WTC11 (cell line): ENCODE results near the gene FHIT. TPM values are rescaled to one million over a fixed set of nuclear protein-coding genes. Genes with fewer than 3 reads are reported as not detected.

Experiments
- ATAC-seq: fragments of 200-7000 bp; cut with Tn5 transposase; 2 replicates; pipeline ENCODE4 v1.10.0; 2021; ENCODE audit warnings: mild to moderate bottlenecking, moderate library complexity
- CTCF ChIA-PET: fragments of 300-600 bp; sonication (Branson Sonifier 250); formaldehyde crosslinking; loops from one replicate; lab custom pipeline; 2021; ENCODE audit warnings: antibody characterized with exemption; lab: Charles Lee
- POLR2A ChIA-PET: fragments of 350-600 bp; sonication (Branson Sonifier 250); formaldehyde crosslinking; loops from one replicate; lab custom pipeline; 2021; ENCODE audit warnings: antibody characterized with exemption; lab: Charles Lee
- DNase-seq: peaks from one replicate; pipeline ENCODE4 v3.0.0; 2021; ENCODE audit warnings: low spot score
- H3K27ac Mint-ChIP-seq: 2 replicates; pipeline ENCODE4 v1.8.0; 2021; ENCODE audit warnings: mixed read lengths
- H3K27me3 Mint-ChIP-seq: 2 replicates; pipeline ENCODE4 v1.8.0; 2021; ENCODE audit warnings: low read depth, mild to moderate bottlenecking, moderate library complexity, mixed read lengths
- H3K36me3 Mint-ChIP-seq: 2 replicates; pipeline ENCODE4 v1.8.0; 2021; ENCODE audit warnings: mixed read lengths
- H3K4me1 Mint-ChIP-seq: 2 replicates; pipeline ENCODE4 v1.8.0; 2022; ENCODE audit warnings: mixed read lengths
- H3K4me3 Mint-ChIP-seq: 2 replicates; pipeline ENCODE4 v1.8.0; 2021; ENCODE audit warnings: mild to moderate bottlenecking, moderate library complexity, mixed read lengths
- H3K9me3 Mint-ChIP-seq: 2 replicates; pipeline ENCODE4 v1.8.0; 2021; ENCODE audit warnings: mixed read lengths
- AFF4 ChIP-seq: sonication (generic); formaldehyde crosslinking; IDR thresholded peaks from 2 replicates; pipeline ENCODE4 v1.8.1; 2023; ENCODE audit warnings: mild to moderate bottlenecking, missing genetic modification reagents, borderline replicate concordance
- ARID4B ChIP-seq: sonication (generic); formaldehyde crosslinking; IDR thresholded peaks from 2 replicates; pipeline ENCODE4 v1.8.0; 2023; ENCODE audit warnings: missing genetic modification reagents, mild to moderate bottlenecking, borderline replicate concordance
- ATF1 ChIP-seq: sonication (generic); formaldehyde crosslinking; IDR thresholded peaks from 2 replicates; pipeline ENCODE4 v1.8.1; 2023; ENCODE audit warnings: mild to moderate bottlenecking, moderate library complexity, missing genetic modification reagents
- ELF4 ChIP-seq: sonication (generic); formaldehyde crosslinking; IDR thresholded peaks from 2 replicates; pipeline ENCODE4 v1.8.1; 2022; ENCODE audit warnings: low read depth, mild to moderate bottlenecking, moderate library complexity, missing genetic modification reagents
- ESRRA ChIP-seq: sonication (generic); formaldehyde crosslinking; IDR thresholded peaks from 2 replicates; pipeline ENCODE4 v1.8.1; 2022; ENCODE audit warnings: mild to moderate bottlenecking, missing genetic modification reagents, borderline replicate concordance
- FOXJ3 ChIP-seq: sonication (generic); formaldehyde crosslinking; IDR thresholded peaks from 2 replicates; pipeline ENCODE4 v1.9.0; 2021; ENCODE audit warnings: missing genetic modification reagents, mild to moderate bottlenecking, borderline replicate concordance
- GABPB1 ChIP-seq: sonication (generic); formaldehyde crosslinking; IDR thresholded peaks from 2 replicates; pipeline ENCODE4 v1.8.1; 2023; ENCODE audit warnings: mild to moderate bottlenecking, missing genetic modification reagents
- GTF2I ChIP-seq: fragments of 250-450 bp; sonication (Bioruptor Pico); conservative IDR thresholded peaks from 2 replicates; pipeline ENCODE4 v1.4.0; 2021; ENCODE audit warnings: mild to moderate bottlenecking
- HMGA2 ChIP-seq: fragments of 250-450 bp; sonication (Bioruptor Pico); IDR thresholded peaks from 2 replicates; pipeline ENCODE4 v1.4.0; 2021; ENCODE audit warnings: mild to moderate bottlenecking, moderate library complexity
- MLX ChIP-seq: sonication (generic); formaldehyde crosslinking; IDR thresholded peaks from 2 replicates; pipeline ENCODE4 v1.8.1; 2023; ENCODE audit warnings: mild to moderate bottlenecking, missing genetic modification reagents, moderate library complexity
- NR1H2 ChIP-seq: sonication (generic); formaldehyde crosslinking; IDR thresholded peaks from 2 replicates; pipeline ENCODE4 v1.9.0; 2021; ENCODE audit warnings: mild to moderate bottlenecking, moderate library complexity, missing genetic modification reagents
- NR3C1 ChIP-seq: sonication (generic); formaldehyde crosslinking; conservative IDR thresholded peaks from 2 replicates; pipeline ENCODE4 v1.8.1; 2023; ENCODE audit warnings: low read depth, mild to moderate bottlenecking, missing genetic modification reagents
- OVOL2 ChIP-seq: fragments of 250-450 bp; sonication (Bioruptor Pico); IDR thresholded peaks from 2 replicates; pipeline ENCODE4 v1.9.0; 2021; ENCODE audit warnings: mild to moderate bottlenecking, borderline replicate concordance
- USF2 ChIP-seq: sonication (generic); formaldehyde crosslinking; IDR thresholded peaks from 2 replicates; pipeline ENCODE4 v1.8.1; 2023; ENCODE audit warnings: mild to moderate bottlenecking, missing genetic modification reagents, moderate library complexity
- ZBTB21 ChIP-seq: sonication (generic); formaldehyde crosslinking; IDR thresholded peaks from 2 replicates; pipeline ENCODE4 v1.8.1; 2023; ENCODE audit warnings: mild to moderate bottlenecking, missing genetic modification reagents, borderline replicate concordance
- ZNF219 ChIP-seq: sonication (generic); formaldehyde crosslinking; IDR thresholded peaks from 2 replicates; pipeline ENCODE4 v1.8.0; 2023; ENCODE audit warnings: missing genetic modification reagents, mild to moderate bottlenecking, borderline replicate concordance
- ZNF671 ChIP-seq: fragments of 250-450 bp; sonication (Bioruptor Pico); IDR thresholded peaks from 2 replicates; pipeline ENCODE4 v1.8.0; 2021; ENCODE audit warnings: mild to moderate bottlenecking
- total RNA-seq: library from RNA; stranded (reverse); gene quantifications from 3 replicates; pipeline ENCODE4 v1.2.3, GENCODE V29; 2021
- TF ChIP-seq, protein P1 (sequence below): sonication (generic); formaldehyde crosslinking; IDR thresholded peaks from 2 replicates; pipeline ENCODE4 v1.8.1; 2022; ENCODE audit warnings: missing genetic modification reagents, borderline replicate concordance
- TF ChIP-seq, protein P2 (sequence below): fragments of 250-450 bp; sonication (Bioruptor Pico); IDR thresholded peaks from 2 replicates; pipeline ENCODE4 v1.9.0; 2021; ENCODE audit warnings: mild to moderate bottlenecking
- TF ChIP-seq, protein P3 (sequence below): fragments of 250-450 bp; sonication (Bioruptor Pico); IDR thresholded peaks from 2 replicates; pipeline ENCODE4 v2.1.2; 2022; ENCODE audit warnings: mild to moderate bottlenecking, moderate library complexity

Gene FHIT
- total RNA-seq, 1 experiment from 2014 or later, result 2.6 TPM

DNA sequence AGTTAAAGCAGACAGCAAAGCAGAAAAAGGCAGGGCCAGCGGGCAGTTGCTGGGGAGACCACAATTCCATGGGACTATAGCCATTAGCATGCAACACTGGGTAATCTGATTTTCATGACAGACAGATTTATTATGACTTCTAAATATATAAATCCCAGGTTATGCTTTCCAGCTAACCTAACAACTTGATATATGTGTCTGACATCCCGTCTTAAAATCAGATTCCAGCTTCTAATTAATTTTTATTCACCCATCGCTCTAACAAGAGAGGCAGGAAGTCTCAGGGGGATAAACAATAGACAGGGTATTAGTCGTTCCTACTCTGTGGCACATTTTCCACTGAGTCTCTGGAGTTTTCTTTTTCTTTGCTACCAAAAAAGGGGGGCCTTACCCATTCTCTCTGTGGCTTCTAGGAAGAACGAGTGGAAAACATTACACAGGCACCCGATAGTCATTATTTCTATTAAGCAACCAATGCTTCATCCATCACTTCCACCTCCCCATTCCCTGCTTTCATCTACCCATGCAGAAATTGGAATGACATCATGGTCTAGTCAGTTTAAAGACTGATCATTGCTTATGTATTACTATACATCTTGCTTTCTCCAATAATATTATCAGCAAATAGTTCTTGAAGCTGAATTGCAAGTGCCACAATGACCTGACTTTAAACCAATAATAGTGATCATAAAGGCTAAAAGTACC, 173.1 kb downstream of the FHIT start:
- H3K4me3 Mint-ChIP-seq, result no peak overlapping the region
- TF ChIP-seq GABPB1 (no peak), FOXJ3 (CRISPR knock-in tag) (no peak), ZNF671 (CRISPR knock-in tag) (no peak), ELF4 (CRISPR knock-in tag) (no peak), HMGA2 (CRISPR knock-in tag) (no peak), OVOL2 (CRISPR knock-in tag) (no peak), NR3C1 (CRISPR knock-in tag) (no peak), ARID4B (no peak), ZNF219 (no peak), AFF4 (CRISPR knock-in tag) (no peak), GTF2I (CRISPR knock-in tag) (no peak), ESRRA (no peak), MLX (CRISPR knock-in tag) (no peak), ZBTB21 (CRISPR knock-in tag) (no peak), USF2 (CRISPR knock-in tag) (no peak), NR1H2 (CRISPR knock-in tag) (no peak), ATF1 (CRISPR knock-in tag) (no peak)
- TF ChIP-seq, protein P1, sequence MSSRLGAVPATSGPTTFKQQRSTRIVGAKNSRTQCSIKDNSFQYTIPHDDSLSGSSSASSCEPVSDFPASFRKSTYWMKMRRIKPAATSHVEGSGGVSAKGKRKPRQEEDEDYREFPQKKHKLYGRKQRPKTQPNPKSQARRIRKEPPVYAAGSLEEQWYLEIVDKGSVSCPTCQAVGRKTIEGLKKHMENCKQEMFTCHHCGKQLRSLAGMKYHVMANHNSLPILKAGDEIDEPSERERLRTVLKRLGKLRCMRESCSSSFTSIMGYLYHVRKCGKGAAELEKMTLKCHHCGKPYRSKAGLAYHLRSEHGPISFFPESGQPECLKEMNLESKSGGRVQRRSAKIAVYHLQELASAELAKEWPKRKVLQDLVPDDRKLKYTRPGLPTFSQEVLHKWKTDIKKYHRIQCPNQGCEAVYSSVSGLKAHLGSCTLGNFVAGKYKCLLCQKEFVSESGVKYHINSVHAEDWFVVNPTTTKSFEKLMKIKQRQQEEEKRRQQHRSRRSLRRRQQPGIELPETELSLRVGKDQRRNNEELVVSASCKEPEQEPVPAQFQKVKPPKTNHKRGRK, result no peak
- TF ChIP-seq, protein P2, sequence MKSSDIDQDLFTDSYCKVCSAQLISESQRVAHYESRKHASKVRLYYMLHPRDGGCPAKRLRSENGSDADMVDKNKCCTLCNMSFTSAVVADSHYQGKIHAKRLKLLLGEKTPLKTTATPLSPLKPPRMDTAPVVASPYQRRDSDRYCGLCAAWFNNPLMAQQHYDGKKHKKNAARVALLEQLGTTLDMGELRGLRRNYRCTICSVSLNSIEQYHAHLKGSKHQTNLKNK (CRISPR knock-in tag), result no peak
- TF ChIP-seq, protein P3, sequence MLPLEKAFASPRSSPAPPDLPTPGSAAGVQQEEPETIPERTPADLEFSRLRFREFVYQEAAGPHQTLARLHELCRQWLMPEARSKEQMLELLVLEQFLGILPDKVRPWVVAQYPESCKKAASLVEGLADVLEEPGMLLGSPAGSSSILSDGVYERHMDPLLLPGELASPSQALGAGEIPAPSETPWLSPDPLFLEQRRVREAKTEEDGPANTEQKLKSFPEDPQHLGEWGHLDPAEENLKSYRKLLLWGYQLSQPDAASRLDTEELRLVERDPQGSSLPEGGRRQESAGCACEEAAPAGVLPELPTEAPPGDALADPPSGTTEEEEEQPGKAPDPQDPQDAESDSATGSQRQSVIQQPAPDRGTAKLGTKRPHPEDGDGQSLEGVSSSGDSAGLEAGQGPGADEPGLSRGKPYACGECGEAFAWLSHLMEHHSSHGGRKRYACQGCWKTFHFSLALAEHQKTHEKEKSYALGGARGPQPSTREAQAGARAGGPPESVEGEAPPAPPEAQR, result no peak
- CTCF ChIA-PET, result no interaction called here
- POLR2A ChIA-PET, result no interaction called here
- H3K36me3 Mint-ChIP-seq, result no peaks in the 10 kb centered on the region
- no peak for DNase-seq
- no peak for ATAC-seq
- no peaks in the 10 kb centered on the region for H3K27me3 Mint-ChIP-seq
- H3K27ac Mint-ChIP-seq, result no peak overlapping the region
- peaks cover 34% of the 10 kb centered on the region for H3K4me1 Mint-ChIP-seq
- H3K9me3 Mint-ChIP-seq, result no peaks in the 10 kb centered on the region
